NK-92 (cell line): Measurements from ENCODE around the gene CARD6.
"Not testable (repeated sequence)": the region's sequence is repeated elsewhere in the genome, so short reads cannot be mapped to it uniquely, and the experiment has no call there.

Experiments used
- DNase-seq: peaks from one replicate; lab custom pipeline; 2025; ENCODE audit not compliant: unreplicated experiment; lab: John Stamatoyannopoulos, UW

The CARD6 gene, protein sequence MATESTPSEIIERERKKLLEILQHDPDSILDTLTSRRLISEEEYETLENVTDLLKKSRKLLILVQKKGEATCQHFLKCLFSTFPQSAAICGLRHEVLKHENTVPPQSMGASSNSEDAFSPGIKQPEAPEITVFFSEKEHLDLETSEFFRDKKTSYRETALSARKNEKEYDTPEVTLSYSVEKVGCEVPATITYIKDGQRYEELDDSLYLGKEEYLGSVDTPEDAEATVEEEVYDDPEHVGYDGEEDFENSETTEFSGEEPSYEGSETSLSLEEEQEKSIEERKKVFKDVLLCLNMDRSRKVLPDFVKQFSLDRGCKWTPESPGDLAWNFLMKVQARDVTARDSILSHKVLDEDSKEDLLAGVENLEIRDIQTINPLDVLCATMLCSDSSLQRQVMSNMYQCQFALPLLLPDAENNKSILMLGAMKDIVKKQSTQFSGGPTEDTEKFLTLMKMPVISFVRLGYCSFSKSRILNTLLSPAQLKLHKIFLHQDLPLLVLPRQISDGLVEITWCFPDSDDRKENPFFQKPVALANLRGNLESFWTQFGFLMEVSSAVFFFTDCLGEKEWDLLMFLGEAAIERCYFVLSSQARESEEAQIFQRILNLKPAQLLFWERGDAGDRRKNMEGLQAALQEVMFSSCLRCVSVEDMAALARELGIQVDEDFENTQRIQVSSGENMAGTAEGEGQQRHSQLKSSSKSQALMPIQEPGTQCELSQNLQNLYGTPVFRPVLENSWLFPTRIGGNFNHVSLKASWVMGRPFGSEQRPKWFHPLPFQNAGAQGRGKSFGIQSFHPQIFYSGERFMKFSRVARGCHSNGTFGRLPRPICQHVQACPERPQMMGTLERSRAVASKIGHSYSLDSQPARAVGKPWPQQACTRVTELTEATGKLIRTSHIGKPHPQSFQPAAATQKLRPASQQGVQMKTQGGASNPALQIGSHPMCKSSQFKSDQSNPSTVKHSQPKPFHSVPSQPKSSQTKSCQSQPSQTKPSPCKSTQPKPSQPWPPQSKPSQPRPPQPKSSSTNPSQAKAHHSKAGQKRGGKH

DNA sequence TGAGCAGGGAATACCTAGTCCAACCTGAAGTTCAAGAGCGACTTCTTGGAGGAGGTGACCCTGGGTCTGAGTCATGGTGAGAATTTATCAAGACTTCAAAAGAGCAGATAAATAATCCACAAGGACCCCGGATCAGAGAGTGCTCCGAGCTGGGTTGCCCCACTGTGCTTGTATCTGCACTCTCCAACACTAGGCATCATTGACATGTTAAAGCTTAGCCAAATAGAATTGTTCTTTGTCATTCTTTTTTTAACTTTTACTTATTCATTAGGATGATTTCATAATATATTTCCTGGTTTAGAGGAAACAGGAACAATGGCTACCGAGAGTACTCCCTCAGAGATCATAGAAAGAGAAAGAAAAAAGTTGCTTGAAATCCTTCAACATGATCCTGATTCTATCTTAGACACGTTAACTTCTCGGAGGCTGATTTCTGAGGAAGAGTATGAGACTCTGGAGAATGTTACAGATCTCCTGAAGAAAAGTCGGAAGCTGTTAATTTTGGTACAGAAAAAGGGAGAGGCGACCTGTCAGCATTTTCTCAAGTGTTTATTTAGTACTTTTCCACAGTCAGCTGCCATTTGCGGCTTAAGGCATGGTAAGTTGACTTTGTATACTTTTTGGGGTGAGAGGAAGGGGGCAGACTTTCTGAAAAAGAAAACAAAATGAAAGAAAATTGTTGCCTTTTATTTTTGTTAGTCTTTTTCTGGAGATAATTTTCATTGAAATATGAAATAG, at the start of gene CARD6:
Gene CARD6, plus strand, starts transcription at position 300 of the 738 bp plus-strand sequence. Its CDS starts 16 bp downstream, at position 316.
- DNase-seq = no peak

DNA sequence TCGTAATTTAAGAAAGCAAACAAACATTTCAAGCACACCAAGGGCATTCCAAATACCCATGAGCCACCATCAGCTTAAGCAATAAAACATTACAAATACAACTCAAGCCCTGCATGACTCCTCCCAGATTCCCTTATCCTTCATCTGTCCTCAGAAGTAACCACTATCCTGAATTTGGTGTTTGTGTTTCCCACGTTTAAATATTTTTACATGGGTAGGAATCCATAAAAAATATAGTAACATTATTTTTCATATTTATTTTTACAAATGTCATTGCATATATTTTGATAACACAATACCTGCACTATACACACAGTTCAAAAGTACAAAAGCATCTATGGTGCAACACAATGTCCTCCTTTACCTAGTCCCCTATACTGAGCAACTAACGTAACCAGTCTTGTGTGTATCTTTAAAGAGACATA, 49.4 kb upstream of the CARD6 start:
- DNase-seq = no peak

DNA sequence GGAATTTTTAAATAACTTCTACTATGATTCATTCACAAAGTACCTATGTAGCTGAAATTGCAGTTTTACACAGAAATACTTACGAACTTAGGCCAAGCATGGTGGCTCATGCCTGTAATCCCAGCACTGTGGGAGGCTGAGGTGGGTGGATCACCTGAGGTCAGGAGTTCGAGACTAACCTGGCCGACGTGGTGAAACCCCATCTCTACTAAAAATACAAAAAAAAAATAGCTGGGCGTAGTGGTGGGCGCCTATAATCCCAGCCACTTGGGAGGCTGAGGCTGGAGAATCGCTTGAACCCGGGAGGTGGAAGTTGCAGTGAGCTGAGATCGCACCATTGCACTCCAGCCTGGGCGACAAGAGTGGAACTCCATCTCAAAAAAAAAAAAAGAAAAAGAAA, 48.5 kb upstream of the CARD6 start:
- not testable (repeated sequence) for DNase-seq

DNA sequence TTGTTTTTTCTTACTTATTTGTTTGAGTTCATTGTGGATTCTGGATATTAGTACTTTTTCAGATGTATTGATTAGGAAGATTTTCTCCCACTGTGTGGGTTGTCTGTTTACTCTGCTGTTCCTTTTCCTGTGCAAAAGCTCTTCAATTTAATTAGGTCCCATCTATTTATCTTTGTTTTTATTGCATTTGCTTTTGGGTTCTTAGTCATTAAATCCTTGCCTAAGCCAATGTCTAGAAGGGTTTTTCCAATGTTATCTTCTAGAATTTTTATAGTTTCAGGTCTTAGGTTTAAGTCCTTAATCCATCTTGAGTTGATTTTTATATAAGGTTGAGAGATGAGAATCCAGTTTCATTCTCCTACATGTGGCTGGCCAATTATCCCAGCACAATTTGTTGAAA, 46.8 kb upstream of the CARD6 start:
- not testable (repeated sequence) for DNase-seq

DNA sequence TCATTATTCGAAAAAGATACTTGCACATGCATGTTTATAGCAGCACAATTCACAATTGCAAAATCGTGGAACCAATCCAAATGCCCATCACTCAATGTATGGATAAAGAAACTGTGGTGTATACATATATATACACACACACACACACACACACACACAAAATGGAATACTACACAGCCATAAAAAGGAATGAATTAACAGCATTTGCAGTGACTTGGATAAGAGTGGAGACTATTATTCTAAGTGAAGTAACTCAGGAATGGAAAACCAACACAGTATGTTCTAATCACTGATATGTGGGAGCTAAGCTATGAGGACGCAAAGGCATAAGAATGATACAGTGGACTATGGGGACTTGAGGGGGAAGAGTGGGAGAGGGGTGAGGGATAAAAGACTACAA, 46.3 kb upstream of the CARD6 start:
- DNase-seq = not testable (repeated sequence)

DNA sequence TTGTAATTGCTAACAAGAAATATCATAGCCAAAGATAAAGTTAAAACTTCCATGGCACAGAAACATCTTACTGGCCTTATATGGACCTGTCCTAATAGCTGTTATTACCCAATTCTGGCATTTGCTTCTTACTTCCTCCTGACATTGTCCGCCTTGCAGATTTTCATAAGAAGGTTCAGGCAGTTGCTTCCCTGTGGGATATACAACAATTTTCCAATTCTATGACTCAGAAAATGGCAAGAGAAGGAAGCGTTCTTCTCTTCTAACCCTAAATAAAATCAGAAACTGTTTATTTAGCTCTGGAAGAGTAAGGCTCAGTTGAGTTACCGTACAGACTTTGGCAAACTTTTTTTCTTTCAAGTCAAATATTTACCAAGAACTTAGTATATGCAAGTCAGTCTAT, 44.7 kb upstream of the CARD6 start:
- DNase-seq = no peak

DNA sequence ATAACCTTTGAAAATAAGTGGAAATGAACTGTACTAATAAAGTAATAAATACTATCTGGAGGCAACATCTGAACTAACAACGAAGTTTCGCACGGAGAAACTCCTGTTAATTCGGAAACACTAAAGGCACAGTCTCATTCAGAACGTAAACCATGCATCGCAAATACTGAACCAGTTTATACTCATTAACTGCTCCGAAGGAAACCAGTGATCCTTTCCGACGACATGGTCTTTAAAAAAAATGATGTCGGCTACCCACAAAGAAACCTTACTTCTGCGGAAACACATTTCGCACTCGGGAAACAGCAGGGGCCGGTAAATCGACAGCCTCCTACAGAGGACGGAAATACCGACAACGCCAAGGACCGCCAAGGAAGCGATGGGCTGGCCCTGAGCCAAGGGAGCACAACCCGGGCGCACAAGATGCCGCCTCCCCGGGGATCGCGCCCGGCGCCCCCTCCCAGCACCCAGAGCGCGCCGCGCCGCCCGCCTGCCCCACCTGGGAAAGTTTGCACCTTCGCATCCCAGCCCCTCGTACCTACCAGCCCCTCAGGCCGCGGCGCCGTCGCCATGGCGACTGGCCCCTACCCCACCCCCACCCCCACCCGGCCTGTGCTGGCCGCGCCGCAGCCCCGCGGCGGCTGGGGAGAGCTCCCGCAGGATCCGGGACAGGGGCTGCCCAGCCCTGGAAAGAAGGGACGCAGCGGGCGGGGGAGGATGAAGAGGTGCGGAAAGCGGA, 43.7 kb upstream of the CARD6 start:
- DNase-seq = peak; percentile 8

DNA sequence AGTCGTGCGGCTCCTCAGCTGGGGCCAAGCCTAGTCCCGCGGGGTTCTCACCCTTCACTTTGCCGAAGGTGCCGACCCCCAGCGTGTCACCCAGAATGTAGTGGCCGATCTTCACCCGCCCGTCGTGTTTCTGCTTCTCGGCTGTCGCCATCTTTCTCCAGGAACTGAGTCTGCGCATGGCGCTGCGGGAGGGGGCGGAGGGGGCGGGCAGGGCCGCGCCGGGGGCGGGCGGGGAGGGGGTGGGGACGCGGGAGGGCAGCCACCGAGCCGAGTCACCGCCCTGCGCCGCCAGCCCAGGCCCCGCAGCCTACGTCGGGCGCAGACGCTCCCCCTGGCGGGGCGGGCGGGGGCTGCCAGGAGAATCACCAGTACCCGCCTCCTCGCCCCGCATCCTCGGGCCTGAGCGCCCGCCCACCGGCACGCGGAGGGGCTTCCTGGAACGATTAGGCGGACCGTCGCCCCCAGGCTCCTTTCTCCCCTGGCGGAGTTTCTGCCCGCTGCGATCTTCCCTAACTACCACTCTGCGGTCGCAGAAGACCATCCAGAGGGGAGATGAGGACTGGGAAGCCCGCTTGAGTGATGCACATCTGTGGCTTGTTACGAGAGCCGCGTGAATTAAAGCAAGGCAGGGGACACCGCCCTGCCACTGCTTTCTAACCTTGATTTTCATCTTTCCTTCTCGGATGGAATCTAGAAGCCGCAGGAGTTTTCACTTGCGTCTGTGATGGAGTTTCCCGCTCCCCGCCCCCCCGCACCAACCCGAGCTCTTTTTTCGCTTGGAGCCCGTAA, 43.0 kb upstream of the CARD6 start, which contains the start of gene PRKAA1:
Gene PRKAA1, minus strand, starts transcription at position 363 of the 789 bp plus-strand sequence. Its CDS starts 185 bp downstream, at position 178.
- DNase-seq = peak; percentile 8

DNA sequence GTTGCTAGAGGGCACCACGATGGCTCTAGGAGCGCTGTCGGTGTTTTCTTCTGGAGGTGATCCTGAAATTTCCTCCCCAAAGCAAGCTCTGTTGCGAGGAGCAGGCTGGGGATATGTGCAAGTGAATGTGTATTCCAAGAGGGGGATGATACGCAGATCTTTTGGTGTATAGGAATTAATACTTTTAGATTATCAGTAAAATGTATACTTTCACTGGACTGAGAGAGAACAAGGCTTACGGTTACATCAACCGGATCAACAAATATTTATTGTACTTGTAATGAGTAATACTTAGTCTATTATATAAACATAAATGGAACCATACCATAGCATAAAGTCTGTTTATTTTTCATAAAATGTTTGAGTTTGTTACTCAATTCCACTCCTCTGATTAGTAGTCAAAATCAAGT, 42.4 kb upstream of the CARD6 start:
- DNase-seq = no peak

DNA sequence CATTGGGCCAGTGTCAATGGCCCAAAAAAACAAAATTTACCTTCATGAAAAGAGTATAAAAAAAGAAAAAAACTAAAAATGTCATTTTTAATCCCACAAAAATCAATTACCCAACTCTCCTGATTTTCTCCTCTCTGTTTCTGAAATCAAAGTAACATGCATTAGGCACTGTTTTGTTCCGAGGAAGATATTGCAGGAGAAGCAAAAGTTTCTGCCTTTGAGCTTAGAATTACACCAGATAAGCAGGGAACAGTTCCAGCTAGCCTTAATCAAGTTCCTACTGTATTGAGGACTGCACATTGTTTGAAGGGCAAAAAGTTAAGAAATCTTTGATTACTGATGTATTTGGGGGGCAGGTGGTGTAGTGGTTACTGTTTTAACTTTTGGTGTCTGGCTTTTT, 41.9 kb upstream of the CARD6 start:
- no peak for DNase-seq

DNA sequence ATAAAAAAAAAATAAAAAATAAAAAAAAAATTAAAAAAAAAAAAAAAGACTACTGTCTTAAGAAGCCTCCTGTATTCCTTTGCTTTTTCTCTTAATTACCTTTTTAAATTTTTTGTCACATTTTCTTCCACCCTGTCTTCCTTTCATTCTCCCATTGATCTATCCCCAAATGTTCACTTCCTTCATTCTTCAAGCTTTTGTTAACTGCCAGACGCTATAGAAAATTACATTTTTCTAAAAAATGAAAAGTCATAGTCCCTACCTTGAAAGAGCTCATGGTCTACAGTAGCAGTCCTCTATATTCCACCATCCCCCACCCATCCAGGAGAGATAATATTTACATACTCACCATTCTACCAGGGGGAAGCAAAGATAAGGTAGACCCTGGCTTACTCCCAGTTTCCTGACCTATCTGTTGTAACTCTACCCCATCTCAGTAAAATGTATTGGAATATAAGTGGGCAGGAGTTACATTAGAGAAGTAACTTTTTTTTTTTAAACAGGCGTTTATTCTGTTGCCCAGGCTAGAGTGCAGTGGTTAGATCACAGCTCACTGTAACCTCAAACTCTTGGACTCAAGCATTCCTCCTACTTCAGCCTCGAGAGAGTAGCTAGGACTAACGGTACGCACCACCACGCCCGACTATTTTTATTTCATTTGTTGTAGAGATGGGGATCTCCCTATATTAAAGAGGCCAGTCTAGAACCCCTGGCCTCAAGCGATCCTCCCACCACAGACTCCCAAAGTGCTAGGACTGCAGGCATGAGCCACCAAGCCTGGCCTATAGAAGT, 39.2 kb upstream of the CARD6 start:
- no peak for DNase-seq

DNA sequence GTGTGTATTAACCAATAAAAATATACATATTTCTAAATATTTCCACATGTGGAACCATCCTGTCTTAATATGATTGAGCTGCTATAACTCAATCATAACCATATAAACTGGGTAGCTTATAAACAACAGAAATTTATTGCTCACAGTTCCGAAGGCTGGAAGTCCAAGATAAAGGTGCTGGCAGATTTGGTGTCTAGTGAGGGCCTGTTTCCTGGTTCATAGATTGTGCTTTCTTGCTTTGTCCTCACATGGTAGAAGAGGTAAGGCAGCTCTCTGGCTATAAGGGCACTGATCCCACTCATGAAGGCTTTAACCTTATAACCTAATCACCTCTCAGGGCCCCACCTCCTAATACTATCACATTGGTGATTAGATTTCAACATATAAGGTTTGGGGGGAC, 29.0 kb upstream of the CARD6 start:
- no peak for DNase-seq

DNA sequence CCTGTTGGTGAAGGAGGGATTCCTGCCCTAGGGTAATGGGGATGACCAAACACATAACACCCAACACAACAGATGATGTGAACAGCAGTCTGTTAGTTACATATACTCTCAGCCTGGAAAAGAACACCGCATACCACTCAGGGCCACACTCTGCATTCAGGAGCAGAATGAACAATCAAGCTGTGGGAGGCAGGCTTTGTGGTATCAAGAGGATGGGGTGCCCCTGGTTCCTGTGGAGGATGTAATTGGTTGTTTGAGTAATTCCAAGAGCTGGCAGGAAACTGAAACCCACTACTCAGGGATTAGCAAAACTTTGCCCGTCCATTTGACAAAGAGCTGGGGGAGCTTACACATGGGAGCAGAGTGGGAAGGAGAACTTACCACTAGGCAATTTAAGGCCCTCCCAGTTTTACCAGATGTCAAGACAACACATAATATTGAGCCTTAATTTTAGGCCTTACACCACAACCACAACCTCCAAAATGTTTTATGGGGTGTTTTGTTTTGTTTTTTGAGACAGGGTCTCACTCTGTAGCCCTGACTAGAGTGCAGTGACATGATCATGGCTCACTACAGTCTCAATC, 27.4 kb upstream of the CARD6 start:
- DNase-seq = no peak

DNA sequence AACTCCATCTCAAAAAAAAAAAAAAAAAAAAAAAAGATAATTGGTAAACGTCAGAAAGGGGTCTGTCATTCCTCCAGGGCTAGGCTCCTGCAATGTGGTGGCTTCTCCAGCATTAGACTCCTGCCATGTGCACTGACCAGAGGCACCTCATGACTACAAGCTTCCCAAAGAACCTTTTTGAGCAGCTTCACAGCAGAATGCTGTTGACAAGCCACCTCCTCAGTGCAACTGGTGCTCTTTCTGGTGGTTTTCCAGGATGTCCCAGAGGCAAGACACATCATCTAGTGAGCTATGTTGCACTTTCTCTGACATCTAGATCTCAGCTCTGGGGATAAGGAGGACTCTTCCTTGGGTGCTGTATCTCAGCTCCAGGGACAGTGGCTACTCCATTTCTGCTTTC, 17.7 kb upstream of the CARD6 start:
- no peak for DNase-seq

DNA sequence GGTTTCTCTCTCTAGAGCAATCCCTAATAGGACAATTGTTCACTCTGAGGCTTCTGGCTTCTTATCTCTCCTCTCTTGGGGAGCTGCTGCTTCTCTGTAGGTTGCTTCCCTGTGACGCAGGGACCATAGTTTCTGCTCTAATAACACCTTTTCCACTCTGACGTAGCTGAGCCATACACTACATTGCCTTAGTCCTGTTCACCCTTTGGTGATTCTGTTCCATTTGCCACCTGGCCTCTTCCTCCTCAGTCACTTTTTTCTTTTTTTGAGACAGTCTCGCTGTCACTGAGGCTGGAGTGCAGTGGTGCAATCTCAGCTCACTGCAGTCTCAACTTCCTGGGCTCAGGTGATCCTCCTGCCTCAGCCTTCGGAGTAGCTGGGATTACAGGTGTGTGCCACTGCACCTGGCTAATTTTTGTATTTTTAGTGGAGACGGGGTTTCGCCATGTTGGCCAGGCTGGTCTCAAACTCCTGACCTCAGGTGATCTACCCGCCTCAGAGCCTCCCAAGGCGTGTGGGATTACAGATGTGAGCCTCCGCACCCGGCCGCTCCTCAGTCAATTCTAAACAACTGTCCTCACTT, 15.6 kb upstream of the CARD6 start:
- DNase-seq = not testable (repeated sequence)

DNA sequence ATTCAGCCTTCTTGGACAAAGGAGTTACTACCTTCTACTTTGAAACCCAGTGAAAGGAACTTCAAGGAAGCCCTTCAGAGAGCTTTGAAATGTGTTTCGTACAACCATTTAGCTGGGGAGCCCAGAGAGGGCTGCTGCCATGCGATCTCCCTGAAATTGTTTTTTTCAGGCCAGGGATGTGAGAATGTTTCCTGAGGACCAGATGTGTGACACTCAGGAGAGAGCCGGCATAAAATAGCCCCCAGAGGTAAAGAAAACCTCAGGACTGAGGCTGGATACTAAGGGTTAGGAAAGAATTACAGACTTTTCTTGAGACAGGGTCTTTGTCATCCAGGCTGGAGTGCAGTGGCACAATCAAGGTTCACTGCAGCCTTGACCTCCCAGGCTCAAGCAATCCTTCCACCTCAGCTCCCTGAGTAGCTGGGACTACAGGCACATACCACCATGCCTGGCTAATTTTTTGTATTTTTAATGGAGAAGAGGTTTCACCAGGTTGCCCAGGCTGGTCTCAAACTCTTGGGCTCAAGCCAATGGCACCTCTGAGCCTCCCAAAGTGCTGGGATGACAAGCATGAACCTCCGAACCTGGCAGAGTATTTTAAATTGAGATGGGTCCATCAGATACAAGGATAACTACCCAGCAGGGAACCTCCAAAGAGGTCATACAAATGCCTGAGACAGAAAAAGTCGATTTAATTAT, 14.5 kb upstream of the CARD6 start:
- no peak for DNase-seq
